ENCODE measurements around the gene PPP2R2B.
A peak's percentile ranks its signal among the peaks of the same experiment; 100 is the strongest.

Gene PPP2R2B

DNA sequence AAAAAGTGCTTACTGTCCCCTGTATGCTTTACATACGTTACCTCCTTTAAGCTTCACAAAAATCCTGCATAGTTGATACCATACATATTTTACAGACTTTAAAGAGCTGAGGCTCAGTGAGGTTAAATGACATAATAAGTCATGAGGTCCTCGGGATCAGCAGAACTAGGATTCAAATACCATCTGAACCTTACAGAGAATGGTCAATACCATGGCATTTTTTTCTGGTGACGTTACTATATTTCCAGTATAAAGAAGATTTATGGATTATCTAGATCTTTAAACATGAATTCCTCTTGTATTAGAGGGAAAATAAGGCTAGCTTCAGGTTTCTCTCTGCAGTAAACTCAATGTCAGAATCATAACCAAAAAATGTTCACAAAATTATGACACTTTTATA is 208.9 kb downstream of the PPP2R2B start:
- no peak overlapping the region for H3K27ac ChIP-seq (ENCODE audit: low read depth in 2 of 2, low read length in 2 of 2)
- no peaks in the 10 kb centered on the region for H3K4me1 ChIP-seq (ENCODE audit: control insufficient read depth in 2 of 2, insufficient read depth in 2 of 2, low read length in 2 of 2)
- H3K9me3 ChIP-seq (ENCODE audit: control insufficient read depth in 2 of 2, low read length in 2 of 2) = no peaks in the 10 kb centered on the region

DNA sequence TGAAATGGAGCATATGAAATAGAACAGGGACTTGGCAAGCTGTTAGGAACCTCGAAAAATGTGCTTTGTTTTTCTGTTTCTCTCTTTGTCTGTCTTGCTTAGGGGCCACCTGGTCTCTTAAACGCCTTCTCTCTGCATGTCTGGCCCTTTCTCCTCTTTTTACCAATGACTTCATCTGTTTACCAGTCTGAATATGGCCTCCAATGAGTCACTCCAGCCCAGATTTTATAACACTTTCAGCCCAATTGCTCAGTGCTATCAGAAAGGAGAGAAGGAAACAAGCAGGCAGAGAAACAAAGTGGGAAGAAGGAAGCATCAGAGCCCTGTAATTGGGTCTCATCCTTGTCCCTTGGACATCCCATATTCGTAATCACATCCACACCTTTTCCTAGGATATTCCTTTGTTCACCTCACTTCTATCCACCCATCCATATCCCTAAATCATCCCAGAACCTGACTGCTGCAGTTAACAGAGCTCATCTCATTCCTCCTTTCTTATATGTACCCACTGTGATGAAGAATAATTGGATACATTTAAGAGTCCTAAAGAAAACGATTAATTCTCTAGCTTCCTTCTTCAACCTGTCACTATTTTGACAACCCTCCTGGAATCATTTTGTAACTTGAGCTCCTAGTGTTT is 210.8 kb downstream of the PPP2R2B start:
- H3K4me1 ChIP-seq (ENCODE audit: control insufficient read depth in 2 of 2, insufficient read depth in 2 of 2, low read length in 2 of 2) = no peaks in the 10 kb centered on the region
- no peaks in the 10 kb centered on the region for H3K9me3 ChIP-seq (ENCODE audit: control insufficient read depth in 2 of 2, low read length in 2 of 2)
- H3K36me3 ChIP-seq (ENCODE audit: control insufficient read depth in 2 of 2, insufficient read depth in 2 of 2, low read length in 2 of 2) = no peaks in the 10 kb centered on the region
- H3K27me3 ChIP-seq (ENCODE audit: control insufficient read depth in 2 of 2, insufficient read depth in 2 of 2, low read length in 2 of 2) = no peaks in the 10 kb centered on the region
- H3K9ac ChIP-seq (ENCODE audit: low read depth in 1 of 2, low read length in 2 of 2) = no peak overlapping the region
- no peak overlapping the region for H3K4me3 ChIP-seq (ENCODE audit: low read length in 2 of 2)
- peak overlapping the region in 1 of 2 donors; percentile 6 for H3K27ac ChIP-seq (ENCODE audit: low read depth in 2 of 2, low read length in 2 of 2)

More for the DNA sequence above, 208.9 kb downstream of the PPP2R2B start:
- no peak overlapping the region for H3K9ac ChIP-seq (ENCODE audit: low read depth in 1 of 2, low read length in 2 of 2)
- no peaks in the 10 kb centered on the region for H3K27me3 ChIP-seq (ENCODE audit: control insufficient read depth in 2 of 2, insufficient read depth in 2 of 2, low read length in 2 of 2)
- H3K4me3 ChIP-seq (ENCODE audit: low read length in 2 of 2) = no peak overlapping the region
- no peaks in the 10 kb centered on the region for H3K36me3 ChIP-seq (ENCODE audit: control insufficient read depth in 2 of 2, insufficient read depth in 2 of 2, low read length in 2 of 2)

DNA sequence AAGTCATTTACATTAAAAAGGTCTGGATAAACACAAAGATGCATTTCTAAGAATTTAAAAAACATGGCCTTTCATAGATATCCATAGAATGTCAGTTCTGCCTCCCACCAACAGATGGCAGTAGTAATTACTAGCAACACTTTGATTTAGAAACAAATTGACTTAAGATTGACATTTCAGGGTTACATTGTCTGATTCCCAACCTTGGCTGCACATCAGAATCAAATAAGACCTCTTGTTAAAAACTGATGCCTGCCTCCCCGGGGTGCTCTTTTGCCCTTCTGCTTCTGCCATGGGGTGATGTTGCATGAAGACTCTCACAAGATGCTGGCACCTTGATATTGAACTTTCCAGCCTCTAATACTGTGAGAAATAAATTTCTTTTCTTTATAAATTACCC is 216.3 kb downstream of the PPP2R2B start:
- no peak overlapping the region for H3K4me3 ChIP-seq (ENCODE audit: low read length in 2 of 2)
- H3K27me3 ChIP-seq (ENCODE audit: control insufficient read depth in 2 of 2, insufficient read depth in 2 of 2, low read length in 2 of 2) = no peaks in the 10 kb centered on the region
- no peaks in the 10 kb centered on the region for H3K36me3 ChIP-seq (ENCODE audit: control insufficient read depth in 2 of 2, insufficient read depth in 2 of 2, low read length in 2 of 2)
- H3K27ac ChIP-seq (ENCODE audit: low read depth in 2 of 2, low read length in 2 of 2) = no peak overlapping the region
- no peaks in the 10 kb centered on the region for H3K4me1 ChIP-seq (ENCODE audit: control insufficient read depth in 2 of 2, insufficient read depth in 2 of 2, low read length in 2 of 2)
- H3K9me3 ChIP-seq (ENCODE audit: control insufficient read depth in 2 of 2, low read length in 2 of 2) = no peaks in the 10 kb centered on the region
- no peak overlapping the region for H3K9ac ChIP-seq (ENCODE audit: low read depth in 1 of 2, low read length in 2 of 2)

DNA sequence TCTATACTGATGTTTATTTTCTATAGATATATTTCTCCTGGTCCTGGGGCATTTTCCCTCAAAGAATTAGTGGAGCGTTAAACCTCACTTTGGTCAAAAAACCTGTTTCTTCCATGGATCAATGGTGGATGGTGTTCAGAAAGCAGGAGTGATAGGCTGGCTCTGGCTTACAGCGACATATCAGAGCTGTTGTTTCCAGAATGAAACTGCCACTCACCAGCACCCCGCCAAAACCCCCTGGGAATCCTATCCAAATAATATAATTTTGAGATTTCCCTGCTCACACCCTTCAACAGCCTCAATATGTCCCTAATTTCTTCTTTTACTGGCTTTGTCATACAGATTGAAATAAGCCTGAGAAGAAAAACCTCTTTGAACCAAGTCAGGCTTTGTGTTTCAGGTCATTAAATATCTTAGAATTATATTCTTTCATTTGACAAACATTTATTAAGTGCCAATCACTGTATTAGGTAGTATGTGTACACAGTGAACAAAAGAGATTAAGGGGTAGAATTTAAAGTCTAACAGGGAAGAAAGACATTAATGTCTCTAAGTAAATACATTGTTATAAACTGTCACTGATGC is 218.1 kb downstream of the PPP2R2B start:
- H3K4me3 ChIP-seq (ENCODE audit: low read length in 2 of 2) = no peak overlapping the region
- no peak overlapping the region for H3K27ac ChIP-seq (ENCODE audit: low read depth in 2 of 2, low read length in 2 of 2)
- no peak overlapping the region for H3K9ac ChIP-seq (ENCODE audit: low read depth in 1 of 2, low read length in 2 of 2)
- no peaks in the 10 kb centered on the region for H3K9me3 ChIP-seq (ENCODE audit: control insufficient read depth in 2 of 2, low read length in 2 of 2)
- H3K4me1 ChIP-seq (ENCODE audit: control insufficient read depth in 2 of 2, insufficient read depth in 2 of 2, low read length in 2 of 2) = no peaks in the 10 kb centered on the region
- no peaks in the 10 kb centered on the region for H3K36me3 ChIP-seq (ENCODE audit: control insufficient read depth in 2 of 2, insufficient read depth in 2 of 2, low read length in 2 of 2)
- H3K27me3 ChIP-seq (ENCODE audit: control insufficient read depth in 2 of 2, insufficient read depth in 2 of 2, low read length in 2 of 2) = no peaks in the 10 kb centered on the region

DNA sequence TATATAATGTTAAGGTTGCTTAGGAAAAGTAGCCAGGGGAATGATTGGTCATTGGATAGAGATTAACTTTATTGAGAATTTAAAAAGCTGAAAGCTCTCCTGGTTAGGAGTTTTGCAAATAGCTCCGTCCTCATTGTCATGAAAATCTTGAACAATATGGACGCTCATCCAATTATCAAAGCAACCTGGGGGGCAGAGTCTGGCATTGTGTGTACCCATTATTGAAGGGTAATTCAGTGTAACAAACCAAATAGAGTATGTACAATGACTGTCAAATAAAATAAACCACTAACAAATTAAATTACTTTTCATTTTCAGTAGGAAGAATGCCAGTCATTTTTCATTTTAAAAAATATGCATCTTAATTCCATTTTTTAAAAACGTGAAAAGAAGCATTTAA is 218.6 kb downstream of the PPP2R2B start:
- no peaks in the 10 kb centered on the region for H3K9me3 ChIP-seq (ENCODE audit: control insufficient read depth in 2 of 2, low read length in 2 of 2)
- H3K4me3 ChIP-seq (ENCODE audit: low read length in 2 of 2) = no peak overlapping the region
- H3K27ac ChIP-seq (ENCODE audit: low read depth in 2 of 2, low read length in 2 of 2) = no peak overlapping the region
- H3K27me3 ChIP-seq (ENCODE audit: control insufficient read depth in 2 of 2, insufficient read depth in 2 of 2, low read length in 2 of 2) = no peaks in the 10 kb centered on the region
- no peaks in the 10 kb centered on the region for H3K36me3 ChIP-seq (ENCODE audit: control insufficient read depth in 2 of 2, insufficient read depth in 2 of 2, low read length in 2 of 2)
- no peak overlapping the region for H3K9ac ChIP-seq (ENCODE audit: low read depth in 1 of 2, low read length in 2 of 2)
- H3K4me1 ChIP-seq (ENCODE audit: control insufficient read depth in 2 of 2, insufficient read depth in 2 of 2, low read length in 2 of 2) = no peaks in the 10 kb centered on the region

DNA sequence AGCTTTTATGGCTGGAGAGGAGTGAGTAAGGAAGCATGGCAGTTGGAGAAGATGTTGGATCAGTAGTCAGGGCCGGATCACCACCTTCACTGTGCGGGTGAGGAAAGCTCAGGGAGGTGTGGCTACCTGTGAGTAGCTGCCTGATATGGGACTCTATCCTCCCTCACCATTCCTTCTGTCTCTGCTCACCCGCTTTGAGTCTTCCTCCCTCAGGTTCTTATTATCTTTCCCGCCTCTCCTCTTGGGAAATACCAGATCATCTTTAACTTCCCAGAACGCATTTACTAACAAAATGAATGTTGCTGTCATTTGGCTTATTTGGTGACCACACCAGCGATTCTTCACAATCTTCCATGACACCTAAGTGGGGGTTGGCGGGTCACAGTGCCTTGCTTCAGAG is 221.9 kb downstream of the PPP2R2B start:
- H3K9ac ChIP-seq (ENCODE audit: low read depth in 1 of 2, low read length in 2 of 2) = no peak overlapping the region
- no peak overlapping the region for H3K4me3 ChIP-seq (ENCODE audit: low read length in 2 of 2)
- H3K4me1 ChIP-seq (ENCODE audit: control insufficient read depth in 2 of 2, insufficient read depth in 2 of 2, low read length in 2 of 2) = no peaks in the 10 kb centered on the region
- H3K27me3 ChIP-seq (ENCODE audit: control insufficient read depth in 2 of 2, insufficient read depth in 2 of 2, low read length in 2 of 2) = no peaks in the 10 kb centered on the region
- no peaks in the 10 kb centered on the region for H3K36me3 ChIP-seq (ENCODE audit: control insufficient read depth in 2 of 2, insufficient read depth in 2 of 2, low read length in 2 of 2)
- no peak overlapping the region for H3K27ac ChIP-seq (ENCODE audit: low read depth in 2 of 2, low read length in 2 of 2)
- H3K9me3 ChIP-seq (ENCODE audit: control insufficient read depth in 2 of 2, low read length in 2 of 2) = no peaks in the 10 kb centered on the region

DNA sequence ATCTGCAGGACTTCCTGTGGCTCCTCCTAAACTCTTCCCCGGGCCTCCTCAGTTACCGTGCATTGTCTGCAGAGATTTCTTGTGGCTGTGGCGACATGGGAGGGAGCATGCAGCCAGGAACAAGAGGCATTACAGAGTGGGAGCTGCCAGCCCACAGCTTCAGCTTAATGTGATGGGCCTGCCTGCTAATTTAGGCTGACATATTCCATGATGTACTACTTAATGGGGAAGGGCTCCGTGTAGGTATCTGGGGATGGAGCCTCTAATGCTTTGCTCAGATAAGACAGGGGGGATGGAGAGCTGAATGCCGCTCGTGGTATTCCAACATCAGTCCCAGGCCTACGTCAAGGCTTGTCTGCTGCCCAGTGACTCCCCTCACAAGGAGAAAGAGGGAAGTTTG is 225.0 kb downstream of the PPP2R2B start:
- no peaks in the 10 kb centered on the region for H3K27me3 ChIP-seq (ENCODE audit: control insufficient read depth in 2 of 2, insufficient read depth in 2 of 2, low read length in 2 of 2)
- H3K4me1 ChIP-seq (ENCODE audit: control insufficient read depth in 2 of 2, insufficient read depth in 2 of 2, low read length in 2 of 2) = no peaks in the 10 kb centered on the region
- no peaks in the 10 kb centered on the region for H3K36me3 ChIP-seq (ENCODE audit: control insufficient read depth in 2 of 2, insufficient read depth in 2 of 2, low read length in 2 of 2)
- H3K4me3 ChIP-seq (ENCODE audit: low read length in 2 of 2) = no peak overlapping the region
- no peaks in the 10 kb centered on the region for H3K9me3 ChIP-seq (ENCODE audit: control insufficient read depth in 2 of 2, low read length in 2 of 2)
- no peak overlapping the region for H3K9ac ChIP-seq (ENCODE audit: low read depth in 1 of 2, low read length in 2 of 2)
- H3K27ac ChIP-seq (ENCODE audit: low read depth in 2 of 2, low read length in 2 of 2) = no peak overlapping the region

DNA sequence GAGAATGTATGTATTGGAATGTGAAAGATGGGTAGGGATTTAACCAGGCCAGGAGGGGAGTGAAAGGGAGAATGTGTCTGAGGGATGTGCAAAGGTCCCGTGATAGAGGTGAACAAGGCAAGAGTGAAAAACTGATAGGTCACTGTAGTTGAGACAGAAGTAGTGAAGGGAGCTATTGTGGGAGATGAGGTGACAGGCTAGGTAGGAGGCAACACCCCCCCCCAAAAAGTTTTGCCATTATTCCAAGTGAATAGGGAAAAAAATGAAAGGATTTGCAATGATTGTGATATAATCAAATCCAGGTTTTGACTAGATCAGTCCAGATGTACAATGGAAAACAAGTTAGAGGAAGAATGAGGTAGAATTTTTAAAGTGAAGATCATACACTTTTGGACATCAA is 226.0 kb downstream of the PPP2R2B start:
- Histone ChIP-seq H3K27ac (ENCODE audit: low read depth in 2 of 2, low read length in 2 of 2) (no peak overlapping the region), H3K4me1 (ENCODE audit: control insufficient read depth in 2 of 2, insufficient read depth in 2 of 2, low read length in 2 of 2) (no peaks in the 10 kb centered on the region), H3K36me3 (ENCODE audit: control insufficient read depth in 2 of 2, insufficient read depth in 2 of 2, low read length in 2 of 2) (no peaks in the 10 kb centered on the region), H3K9me3 (ENCODE audit: control insufficient read depth in 2 of 2, low read length in 2 of 2) (no peaks in the 10 kb centered on the region), H3K27me3 (ENCODE audit: control insufficient read depth in 2 of 2, insufficient read depth in 2 of 2, low read length in 2 of 2) (no peaks in the 10 kb centered on the region), H3K4me3 (ENCODE audit: low read length in 2 of 2) (no peak overlapping the region), H3K9ac (ENCODE audit: low read depth in 1 of 2, low read length in 2 of 2) (no peak overlapping the region)

DNA sequence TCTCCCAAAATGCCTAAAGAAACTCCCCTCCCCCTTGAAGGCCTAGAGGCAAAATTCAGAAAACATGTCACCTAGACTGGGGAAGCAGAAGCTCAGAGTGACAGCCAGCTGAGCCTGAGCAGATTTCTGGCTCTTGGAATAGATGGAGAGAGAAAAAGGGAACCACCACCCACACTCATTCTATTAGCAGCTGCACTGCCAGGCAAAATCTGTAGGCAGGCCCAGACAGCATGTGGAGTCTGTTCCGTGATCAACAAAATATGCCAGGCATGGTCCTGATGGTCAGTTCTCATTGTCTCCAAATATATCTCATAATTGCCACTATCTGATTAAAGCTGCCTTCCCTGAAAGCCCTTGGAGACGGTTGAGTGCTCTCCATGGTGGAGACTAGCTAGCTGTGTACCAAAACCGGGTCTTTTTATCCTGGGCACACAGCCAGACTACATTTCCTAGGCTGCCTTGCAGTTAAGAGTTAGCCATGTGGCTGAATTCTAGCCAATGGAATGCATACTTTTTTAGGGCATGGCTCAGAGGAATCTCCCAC is 230.8 kb downstream of the PPP2R2B start:
- Histone ChIP-seq H3K4me1 (ENCODE audit: control insufficient read depth in 2 of 2, insufficient read depth in 2 of 2, low read length in 2 of 2) (no peaks in the 10 kb centered on the region), H3K27ac (ENCODE audit: low read depth in 2 of 2, low read length in 2 of 2) (no peak overlapping the region), H3K36me3 (ENCODE audit: control insufficient read depth in 2 of 2, insufficient read depth in 2 of 2, low read length in 2 of 2) (no peaks in the 10 kb centered on the region), H3K4me3 (ENCODE audit: low read length in 2 of 2) (no peak overlapping the region), H3K9me3 (ENCODE audit: control insufficient read depth in 2 of 2, low read length in 2 of 2) (no peaks in the 10 kb centered on the region), H3K9ac (ENCODE audit: low read depth in 1 of 2, low read length in 2 of 2) (no peak overlapping the region), H3K27me3 (ENCODE audit: control insufficient read depth in 2 of 2, insufficient read depth in 2 of 2, low read length in 2 of 2) (no peaks in the 10 kb centered on the region)

DNA sequence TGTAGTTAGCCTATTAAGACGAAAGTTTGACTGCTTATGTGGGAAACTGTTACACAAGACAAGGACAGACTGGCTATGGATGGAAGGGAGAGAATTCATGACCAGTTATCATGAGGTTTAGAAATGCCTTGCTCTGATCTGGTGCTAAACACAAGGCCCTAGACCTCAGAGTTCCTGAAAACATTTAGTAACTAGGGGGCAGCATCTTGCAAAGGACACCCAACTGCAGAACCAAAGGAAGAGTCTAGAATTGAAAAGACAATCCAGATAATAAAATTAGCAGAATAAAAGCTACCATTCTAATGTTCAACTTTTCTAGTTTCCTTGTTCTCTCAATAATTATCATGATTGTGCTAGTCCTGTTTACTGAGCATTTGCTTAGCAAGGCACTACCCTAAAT is 232.1 kb downstream of the PPP2R2B start:
- Histone ChIP-seq H3K27me3 (ENCODE audit: control insufficient read depth in 2 of 2, insufficient read depth in 2 of 2, low read length in 2 of 2) (no peaks in the 10 kb centered on the region), H3K36me3 (ENCODE audit: control insufficient read depth in 2 of 2, insufficient read depth in 2 of 2, low read length in 2 of 2) (no peaks in the 10 kb centered on the region), H3K9me3 (ENCODE audit: control insufficient read depth in 2 of 2, low read length in 2 of 2) (no peaks in the 10 kb centered on the region), H3K4me1 (ENCODE audit: control insufficient read depth in 2 of 2, insufficient read depth in 2 of 2, low read length in 2 of 2) (no peaks in the 10 kb centered on the region), H3K4me3 (ENCODE audit: low read length in 2 of 2) (no peak overlapping the region), H3K27ac (ENCODE audit: low read depth in 2 of 2, low read length in 2 of 2) (no peak overlapping the region), H3K9ac (ENCODE audit: low read depth in 1 of 2, low read length in 2 of 2) (no peak overlapping the region)

Measured in mucosa of rectum (tissue), 2 donors.